MCF 10A (cell line): ENCODE data around the gene COX6A2. TPM values are rescaled to one million over a fixed set of nuclear protein-coding genes. Genes with fewer than 3 reads are reported as not detected.

Source experiments
- BruUV-seq: library from RNA; stranded (reverse); fragments of 400-500 nt; replicated peaks from 2 replicates; lab custom pipeline; 2021; lab: Mats Ljungman, UMichigan
- CTCF ChIA-PET: fragments of 300-600 bp; sonication (Branson Sonifier 250); formaldehyde crosslinking; extraction: SDS; loops from one replicate; lab custom pipeline; 2021; ENCODE audit warnings: antibody characterized with exemption, inconsistent platforms; lab: Yijun Ruan, JAX
- POLR2A ChIA-PET: fragments of 300-600, 350-650 bp; sonication (Branson Sonifier 250); formaldehyde crosslinking; extraction: SDS; loops from one replicate; lab custom pipeline; 2020; ENCODE audit warnings: antibody characterized with exemption, inconsistent platforms; lab: Yijun Ruan, JAX
- DNase-seq: peaks from one replicate; pipeline ENCODE4 v3.0.0-alpha.2; 2018; ENCODE audit not compliant: unreplicated experiment
- H3K27ac Mint-ChIP-seq: one replicate; pipeline ENCODE4 v1.8.0; 2022; ENCODE audit warnings: mild to moderate bottlenecking, low read depth, mixed read lengths; ENCODE audit not compliant: unreplicated experiment
- H3K27me3 Mint-ChIP-seq: one replicate; pipeline ENCODE4 v1.8.0; 2022; ENCODE audit warnings: mixed read lengths; ENCODE audit not compliant: insufficient read depth, unreplicated experiment
- H3K36me3 Mint-ChIP-seq: one replicate; pipeline ENCODE4 v1.8.0; 2022; ENCODE audit warnings: mild to moderate bottlenecking, moderate library complexity, mixed read lengths; ENCODE audit not compliant: insufficient read depth, unreplicated experiment
- H3K4me1 Mint-ChIP-seq: one replicate; pipeline ENCODE4 v1.8.0; 2022; ENCODE audit warnings: mixed read lengths; ENCODE audit not compliant: insufficient read depth, unreplicated experiment
- H3K4me3 Mint-ChIP-seq: one replicate; pipeline ENCODE4 v1.8.0; 2022; ENCODE audit warnings: mild to moderate bottlenecking, moderate library complexity, mixed read lengths; ENCODE audit not compliant: unreplicated experiment
- H3K9me3 Mint-ChIP-seq: one replicate; pipeline ENCODE4 v1.8.0; 2022; ENCODE audit warnings: mixed read lengths; ENCODE audit not compliant: unreplicated experiment
- intact Hi-C: fragments of 100-400 bp; cut with micrococcal nuclease; formaldehyde crosslinking; loops from 2 replicates; pipeline ENCODE4 v1.14.1; 2022
- total RNA-seq: library from RNA; stranded (reverse); gene quantifications from 2 replicates; pipeline ENCODE4 v1.2.3, GENCODE V29; 2022
- TF ChIP-seq, protein P1 (sequence below): fragments of 200-600 bp; IDR thresholded peaks from one replicate; pipeline ENCODE4 v1.8.0; 2022; ENCODE audit warnings: antibody characterized with exemption, mild to moderate bottlenecking; ENCODE audit not compliant: unreplicated experiment

The COX6A2 gene
- total RNA-seq, 1 experiment from 2014 or later = not detected

DNA sequence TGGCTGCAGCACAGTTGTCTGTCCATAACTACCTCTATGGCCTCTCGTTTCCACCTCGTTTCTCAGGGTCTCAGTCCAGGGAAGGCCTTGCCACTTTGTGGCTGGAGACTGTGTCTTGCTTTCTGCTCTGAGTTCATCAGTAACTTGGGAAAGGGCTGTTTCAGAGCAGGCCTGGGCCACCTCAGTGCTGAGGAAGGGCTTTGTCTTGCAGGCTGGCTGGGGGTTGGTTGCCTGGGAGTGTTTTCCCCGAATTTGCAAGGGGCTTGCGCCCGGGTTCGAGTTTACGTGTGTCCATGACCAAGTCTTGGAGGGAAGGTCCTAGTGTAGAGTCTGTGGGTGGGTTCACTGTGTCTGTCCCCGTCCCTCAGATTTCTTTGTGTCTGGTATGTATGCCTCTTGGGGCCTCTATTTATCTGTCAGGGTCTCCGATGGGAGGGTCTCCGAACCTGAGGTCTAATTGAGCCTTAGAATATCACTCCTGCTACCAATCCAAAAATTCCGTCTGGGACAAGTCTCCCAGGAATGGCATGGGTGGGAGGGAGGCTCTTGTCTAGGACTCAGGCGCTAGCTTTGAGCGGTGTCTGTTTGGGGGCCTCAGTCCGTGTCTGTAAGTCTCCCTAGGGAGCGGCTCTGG lies 43.2 kb upstream of the COX6A2 start:
- H3K4me1 Mint-ChIP-seq = peaks cover 22% of the 10 kb centered on the region
- H3K4me3 Mint-ChIP-seq = peak overlapping the region; percentile 91
- H3K9me3 Mint-ChIP-seq = no peaks in the 10 kb centered on the region
- H3K36me3 Mint-ChIP-seq = no peaks in the 10 kb centered on the region
- TF ChIP-seq, protein P1, sequence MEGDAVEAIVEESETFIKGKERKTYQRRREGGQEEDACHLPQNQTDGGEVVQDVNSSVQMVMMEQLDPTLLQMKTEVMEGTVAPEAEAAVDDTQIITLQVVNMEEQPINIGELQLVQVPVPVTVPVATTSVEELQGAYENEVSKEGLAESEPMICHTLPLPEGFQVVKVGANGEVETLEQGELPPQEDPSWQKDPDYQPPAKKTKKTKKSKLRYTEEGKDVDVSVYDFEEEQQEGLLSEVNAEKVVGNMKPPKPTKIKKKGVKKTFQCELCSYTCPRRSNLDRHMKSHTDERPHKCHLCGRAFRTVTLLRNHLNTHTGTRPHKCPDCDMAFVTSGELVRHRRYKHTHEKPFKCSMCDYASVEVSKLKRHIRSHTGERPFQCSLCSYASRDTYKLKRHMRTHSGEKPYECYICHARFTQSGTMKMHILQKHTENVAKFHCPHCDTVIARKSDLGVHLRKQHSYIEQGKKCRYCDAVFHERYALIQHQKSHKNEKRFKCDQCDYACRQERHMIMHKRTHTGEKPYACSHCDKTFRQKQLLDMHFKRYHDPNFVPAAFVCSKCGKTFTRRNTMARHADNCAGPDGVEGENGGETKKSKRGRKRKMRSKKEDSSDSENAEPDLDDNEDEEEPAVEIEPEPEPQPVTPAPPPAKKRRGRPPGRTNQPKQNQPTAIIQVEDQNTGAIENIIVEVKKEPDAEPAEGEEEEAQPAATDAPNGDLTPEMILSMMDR = no peak
- POLR2A ChIA-PET = interaction anchor here (1.3 kb wide), 1 partner anchor 12 kb away, joined by 5 read pairs; the partner anchor contains the start of gene ARMC5
- CTCF ChIA-PET = interaction anchor here (0.5 to 1.1 kb wide), 5 partner anchors 11 to 310 kb away, joined by 3 to 10 read pairs (median 4); no protein-coding TSS in a partner anchor
- H3K27ac Mint-ChIP-seq = peak overlapping the region; percentile 71
- no peaks in the 10 kb centered on the region for H3K27me3 Mint-ChIP-seq
- BruUV-seq = no TSS peak
- DNase-seq = no peak
- intact Hi-C loops = no loop called here

DNA sequence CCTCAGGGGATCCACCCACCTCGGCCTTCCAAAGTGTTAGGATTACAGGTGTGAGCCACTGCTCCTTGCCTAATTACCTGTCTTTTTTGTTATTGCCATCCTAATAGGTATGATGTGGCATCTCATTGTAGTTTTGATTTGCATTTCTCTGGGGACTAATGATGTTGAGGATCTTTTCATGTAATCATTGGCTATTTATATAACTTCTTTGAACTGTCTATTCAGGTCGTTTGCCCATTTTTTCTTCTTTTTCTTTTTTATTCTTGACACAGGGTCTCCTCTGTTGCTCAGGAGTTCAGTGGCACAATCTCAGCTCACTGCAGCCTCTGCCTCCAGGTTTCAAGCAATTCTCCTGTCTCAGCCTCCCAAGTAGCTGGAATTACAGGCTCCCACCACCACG lies 42.5 kb upstream of the COX6A2 start:
- POLR2A ChIA-PET = interaction anchor here (1.3 kb wide), 1 partner anchor 11 kb away, joined by 5 read pairs; the partner anchor contains the start of gene ARMC5
- intact Hi-C loops = no loop called here
- H3K27me3 Mint-ChIP-seq = no peaks in the 10 kb centered on the region

DNA sequence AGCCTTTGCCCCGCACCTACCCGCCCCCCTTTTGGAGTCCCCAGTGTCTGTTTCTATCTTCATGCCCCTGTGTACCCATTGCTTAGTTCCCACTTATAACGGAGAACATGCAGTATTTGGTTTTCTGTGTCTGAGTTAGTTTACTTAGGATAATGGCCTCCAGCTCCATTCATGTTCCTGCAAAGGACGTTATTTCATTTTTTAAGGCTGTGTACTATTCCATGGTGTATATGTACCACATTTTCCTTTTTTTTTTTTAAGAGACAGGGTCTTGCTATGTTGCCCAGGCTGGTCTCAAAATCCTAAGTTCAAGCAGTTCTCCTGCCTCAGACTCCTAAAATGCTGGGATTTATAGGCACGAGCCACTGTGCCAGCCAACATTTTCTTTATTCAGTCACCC lies 39.7 kb upstream of the COX6A2 start:
- TF ChIP-seq, protein P1 = no peak
- Mint-ChIP-seq H3K9me3 (no peaks in the 10 kb centered on the region), H3K36me3 (peaks cover 27% of the 10 kb centered on the region), H3K27me3 (no peaks in the 10 kb centered on the region), H3K4me3 (no peak overlapping the region), H3K27ac (no peak overlapping the region), H3K4me1 (peaks cover 16% of the 10 kb centered on the region)
- intact Hi-C loops = no loop called here
- BruUV-seq = no TSS peak
- CTCF ChIA-PET = interaction anchor here (2.4 kb wide), 1 partner anchor 7 kb away, joined by 10 read pairs; no protein-coding TSS in a partner anchor
- POLR2A ChIA-PET = interaction anchor here (1.0 to 1.9 kb wide), 2 partner anchors 8 to 40 kb away, joined by 3 to 5 read pairs; partner anchors contain the start of gene RUSF1
- no peak for DNase-seq

More for the DNA sequence above, 42.5 kb upstream of the COX6A2 start:
- TF ChIP-seq, protein P1 = no peak
- DNase-seq = no peak
- Mint-ChIP-seq H3K4me3 (no peak overlapping the region), H3K4me1 (peaks cover 22% of the 10 kb centered on the region), H3K9me3 (no peaks in the 10 kb centered on the region), H3K36me3 (peaks cover 7% of the 10 kb centered on the region), H3K27ac (no peak overlapping the region)
- TSS peak; percentile 40 for BruUV-seq
- CTCF ChIA-PET = interaction anchor here (0.6 to 1.0 kb wide), 2 partner anchors 10 to 240 kb away, joined by 3 to 10 read pairs; no protein-coding TSS in a partner anchor

DNA sequence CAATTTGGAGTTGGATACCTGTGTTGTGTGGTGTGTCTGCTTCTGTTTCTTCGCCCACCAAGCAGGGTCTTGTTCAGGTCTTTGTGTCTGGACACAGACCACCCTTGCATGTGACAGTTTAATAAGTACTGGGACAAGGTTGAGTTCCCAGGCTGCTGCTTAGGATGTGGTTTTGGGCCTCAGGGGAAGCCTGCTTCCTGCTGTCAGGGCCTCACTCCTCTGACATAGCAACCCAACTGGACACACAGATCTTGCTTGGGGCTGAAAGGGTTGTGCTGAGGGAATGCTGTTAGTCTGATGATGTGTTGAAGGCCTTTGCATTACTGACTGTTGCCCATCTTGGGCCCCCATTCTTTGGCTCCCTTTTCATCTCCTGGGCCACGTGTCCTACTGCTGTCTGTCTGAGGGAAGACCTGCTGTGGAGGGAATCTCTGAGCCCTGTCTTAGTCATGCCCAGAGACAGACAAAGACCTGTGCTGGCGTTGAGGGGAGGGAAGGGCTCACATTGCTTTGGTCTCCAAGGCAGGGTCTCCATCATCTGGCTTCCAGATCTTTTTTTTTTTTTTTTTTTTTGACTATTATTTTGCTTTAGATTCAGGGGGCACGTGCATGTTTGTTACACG lies 39.1 kb upstream of the COX6A2 start:
- peaks cover 27% of the 10 kb centered on the region for H3K36me3 Mint-ChIP-seq
- intact Hi-C loops = no loop called here

More for the DNA sequence above, 39.1 kb upstream of the COX6A2 start:
- no TSS peak for BruUV-seq
- Mint-ChIP-seq H3K27me3 (no peaks in the 10 kb centered on the region), H3K4me1 (peaks cover 10% of the 10 kb centered on the region), H3K9me3 (no peaks in the 10 kb centered on the region), H3K4me3 (no peak overlapping the region), H3K27ac (no peak overlapping the region)
- ChIA-PET CTCF (no interaction called here), POLR2A (no interaction called here)
- TF ChIP-seq, protein P1 = no peak
- no peak for DNase-seq
